HG03469 (cell line): ENCODE measurements around the gene CTSV.
"Not testable (repeated sequence)": the region's sequence is repeated elsewhere in the genome, so short reads cannot be mapped to it uniquely, and the experiment has no call there.

ENCODE experiments used
- ATAC-seq: cut with Tn5 transposase; IDR thresholded peaks from one replicate; pipeline ENCODE4 v1.9.1; 2021; ENCODE audit warnings: mild to moderate bottlenecking, moderate library complexity, moderate number of reproducible peaks; ENCODE audit not compliant: unreplicated experiment

Gene CTSV

GRCh38 chr9:97038611-97039513 lies at the start of gene CTSV:
TSS of gene CTSV (minus strand) at chr9:97039142. CDS start at chr9:97038043, 1,099 bp downstream.
- ATAC-seq: peak; percentile 83

DNA sequence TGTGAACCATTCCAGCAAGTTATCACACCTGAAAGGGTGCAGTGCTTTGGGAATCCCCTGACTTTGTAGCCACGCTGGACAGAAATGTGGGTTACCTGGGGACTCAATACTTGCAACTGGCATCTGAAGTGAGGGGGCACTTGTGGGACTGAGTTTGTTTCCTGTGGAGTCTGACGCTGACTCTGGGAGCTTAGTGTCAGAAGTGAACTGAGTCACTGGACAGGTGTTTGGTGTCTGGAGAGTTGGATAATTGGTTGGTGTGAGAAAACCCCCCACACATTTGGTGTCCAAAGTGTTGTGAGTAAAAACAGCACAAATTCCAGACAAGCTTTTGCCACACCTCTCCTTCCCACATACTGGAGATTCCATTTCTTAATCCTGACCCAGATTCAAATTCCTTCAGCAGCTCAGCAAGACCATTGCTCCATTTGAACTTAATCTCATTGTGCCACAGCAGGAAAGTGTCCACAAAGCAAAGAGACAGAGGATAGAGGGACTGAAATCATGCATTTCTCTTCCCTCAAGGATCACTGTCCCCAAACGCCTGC lies 48.8 kb upstream of the CTSV start:
- ATAC-seq: not testable (repeated sequence)

DNA sequence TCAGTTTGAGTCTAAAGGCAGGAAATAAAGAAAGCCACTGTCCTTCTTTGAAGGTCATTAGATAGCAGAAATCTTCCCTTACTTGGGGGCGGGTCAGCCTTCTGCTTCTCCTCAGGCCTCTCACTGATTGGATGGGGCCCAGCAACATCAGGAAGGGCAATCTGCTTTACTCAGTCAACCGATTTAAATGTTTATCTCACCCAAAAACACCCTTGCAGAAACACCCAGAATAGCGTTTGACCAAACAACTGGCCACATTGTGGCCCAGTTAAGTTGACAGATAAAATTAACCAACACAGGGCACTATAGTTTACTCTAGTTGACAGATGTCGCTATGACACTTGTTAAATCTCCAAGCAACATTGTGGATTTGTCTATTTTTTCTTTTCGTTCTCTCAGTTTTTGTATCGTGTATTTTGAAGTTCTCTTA lies 45.6 kb upstream of the CTSV start:
- ATAC-seq: not testable (repeated sequence)

DNA sequence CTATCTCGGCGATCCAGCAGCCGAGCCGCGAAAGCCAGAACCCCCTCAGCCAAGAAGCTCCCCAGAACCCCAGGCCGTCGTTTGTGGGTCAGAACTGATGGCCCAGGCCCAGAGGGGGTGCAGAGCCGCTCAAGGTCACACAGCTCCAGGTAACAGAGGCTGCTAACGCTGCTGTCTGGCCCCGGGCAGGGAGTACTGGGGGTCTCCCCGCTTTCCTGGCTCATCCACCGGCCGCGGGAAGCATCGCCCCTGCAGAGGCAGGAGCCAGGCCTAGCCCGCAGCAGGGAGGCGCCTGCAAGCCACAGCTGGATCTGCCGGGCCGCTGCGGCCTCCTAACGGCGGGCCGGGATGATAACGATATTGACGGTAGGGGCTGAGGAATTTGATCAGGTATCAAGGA lies 39.4 kb upstream of the CTSV start:
- no peak for ATAC-seq

DNA sequence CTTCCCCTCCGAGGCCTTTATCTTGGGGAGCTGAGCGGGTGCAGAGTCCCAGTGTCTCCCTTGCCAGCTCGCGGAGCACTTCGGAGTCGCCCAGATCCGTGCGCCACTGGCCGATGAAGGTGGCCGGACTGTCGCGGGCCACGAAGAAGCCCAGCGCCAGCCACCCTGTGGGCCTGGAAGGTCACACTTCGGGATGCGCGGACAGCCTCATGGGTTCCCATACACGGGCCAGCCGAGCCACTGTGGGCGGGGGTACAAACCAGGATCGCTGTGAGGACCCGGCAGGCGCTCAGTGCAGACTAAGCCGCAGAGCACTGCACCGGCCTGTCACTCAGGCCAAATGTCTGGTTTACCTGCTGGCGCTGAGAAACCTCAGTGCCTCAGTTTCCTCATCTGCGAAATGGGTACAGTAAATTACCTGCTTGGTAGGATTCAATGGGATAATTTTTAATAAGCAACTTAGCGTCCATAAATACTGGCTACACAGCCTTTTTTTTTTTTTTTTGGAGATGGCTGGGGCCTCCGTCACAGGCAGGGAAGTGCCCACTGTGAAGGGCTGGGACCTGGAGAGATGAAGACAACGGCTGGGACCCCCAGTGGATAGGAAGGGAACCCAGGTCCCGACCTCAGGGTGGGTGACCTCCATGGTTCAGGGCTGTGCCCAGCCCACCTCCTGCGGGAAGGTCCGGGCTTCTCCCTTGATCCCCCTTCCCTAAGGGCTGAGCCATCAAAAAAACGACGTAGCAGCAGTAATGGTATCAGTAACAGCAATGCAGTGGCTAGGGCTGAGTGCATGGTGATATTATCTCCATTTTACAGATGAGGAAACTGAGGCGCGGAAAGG lies 38.7 kb upstream of the CTSV start:
- ATAC-seq: no peak

GRCh38 chr9:97076731-97077451 lies 37.9 kb upstream of the CTSV start:
- not testable (repeated sequence) for ATAC-seq

- no peak for ATAC-seq
These were observed 37.3 kb upstream of the CTSV start for GRCh38 chr9:97076238-97076637.

DNA sequence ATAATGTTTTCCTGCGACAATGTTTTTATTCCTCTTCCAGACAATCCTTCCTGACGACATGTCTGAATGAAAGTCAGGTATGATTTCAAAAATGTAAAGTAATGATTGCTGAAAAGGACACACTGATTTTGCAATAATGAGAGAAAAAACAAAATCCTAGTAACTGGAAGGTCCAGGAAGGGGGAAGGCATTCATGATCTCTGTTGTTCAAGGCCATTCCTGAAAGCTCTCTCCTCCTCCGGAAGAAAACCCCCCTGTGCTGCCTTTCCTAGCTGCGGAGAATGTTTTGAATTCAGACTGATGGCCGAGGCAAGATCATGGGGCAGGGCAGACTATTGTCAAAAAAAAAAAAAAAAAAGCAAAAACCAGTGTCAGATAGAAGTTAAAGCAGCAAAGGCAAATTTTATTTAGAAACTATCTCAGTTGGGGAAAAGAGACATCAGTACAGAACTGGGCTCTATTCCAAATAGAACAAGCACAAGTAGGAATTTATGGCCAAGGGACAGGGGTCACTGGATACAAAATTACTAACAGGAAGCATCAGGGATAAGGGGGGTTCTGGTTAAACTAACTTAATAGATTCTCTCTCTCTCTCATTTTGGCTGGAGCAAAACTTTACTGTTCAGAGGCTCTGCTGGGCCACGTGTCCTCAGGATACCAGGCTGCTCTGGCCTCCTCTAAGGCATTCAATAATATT lies 36.5 kb upstream of the CTSV start:
- no peak for ATAC-seq

GRCh38 chr9:97073506-97073905 lies 34.6 kb upstream of the CTSV start:
- ATAC-seq: no peak

GRCh38 chr9:97072285-97072776 lies 33.4 kb upstream of the CTSV start:
- ATAC-seq: no peak

DNA sequence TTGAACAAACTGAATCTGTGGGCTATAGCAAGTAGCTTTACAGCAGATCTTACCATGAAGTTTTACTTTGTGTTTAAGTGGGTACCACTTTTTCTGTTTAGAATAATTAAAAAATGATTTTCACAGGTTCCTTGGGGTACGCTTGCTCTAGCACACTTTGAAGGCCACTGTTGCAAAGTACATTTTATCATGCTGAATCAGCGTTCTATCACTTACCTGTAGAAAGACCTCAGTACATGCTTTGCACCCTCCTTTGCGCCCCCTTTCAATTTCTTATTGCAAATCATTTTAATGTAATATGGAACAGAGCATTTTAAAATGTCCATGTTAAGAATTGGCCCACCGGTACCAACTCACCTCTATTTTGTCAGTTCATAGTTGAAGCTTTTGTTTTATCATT lies 31.4 kb upstream of the CTSV start:
- not testable (repeated sequence) for ATAC-seq

DNA sequence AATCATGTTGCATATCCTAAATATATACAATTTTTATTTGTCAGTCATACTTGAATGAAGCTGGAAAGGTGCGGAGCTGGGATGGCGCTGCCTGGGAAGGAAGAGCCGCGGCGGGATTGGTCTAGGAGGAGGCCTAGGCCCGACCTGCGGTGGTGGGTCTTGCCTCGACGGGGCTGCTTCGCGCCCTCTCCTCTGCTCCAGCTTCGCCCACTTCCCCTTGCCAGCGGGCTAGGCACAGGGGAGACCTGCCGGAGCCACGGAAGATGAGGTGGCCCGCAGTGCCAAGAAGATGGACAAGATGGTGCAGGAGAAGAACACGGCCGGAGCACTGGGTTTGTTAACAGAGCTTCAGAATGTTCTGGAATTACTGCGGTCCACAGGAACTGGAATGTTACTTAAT lies 28.5 kb upstream of the CTSV start:
- ATAC-seq: no peak

DNA sequence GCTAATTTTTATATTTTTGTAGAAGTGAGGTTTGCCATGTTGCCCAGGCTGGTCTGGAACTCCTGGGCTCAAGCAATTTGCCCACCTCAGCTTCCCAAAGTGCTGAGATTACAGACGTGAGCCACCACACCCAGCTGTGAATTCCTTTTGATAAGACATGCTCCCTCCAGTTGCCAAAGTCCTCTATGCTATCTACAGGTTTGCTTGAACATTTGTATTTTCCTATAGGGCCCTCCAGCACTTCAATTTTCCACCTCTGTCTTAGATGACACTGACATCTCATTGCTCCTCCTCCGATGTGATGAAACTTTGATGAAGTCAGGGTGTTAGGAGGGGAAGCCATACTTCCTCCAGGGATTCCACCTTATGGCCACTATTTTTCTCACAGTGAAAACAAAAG lies 25.2 kb upstream of the CTSV start:
- no peak for ATAC-seq

DNA sequence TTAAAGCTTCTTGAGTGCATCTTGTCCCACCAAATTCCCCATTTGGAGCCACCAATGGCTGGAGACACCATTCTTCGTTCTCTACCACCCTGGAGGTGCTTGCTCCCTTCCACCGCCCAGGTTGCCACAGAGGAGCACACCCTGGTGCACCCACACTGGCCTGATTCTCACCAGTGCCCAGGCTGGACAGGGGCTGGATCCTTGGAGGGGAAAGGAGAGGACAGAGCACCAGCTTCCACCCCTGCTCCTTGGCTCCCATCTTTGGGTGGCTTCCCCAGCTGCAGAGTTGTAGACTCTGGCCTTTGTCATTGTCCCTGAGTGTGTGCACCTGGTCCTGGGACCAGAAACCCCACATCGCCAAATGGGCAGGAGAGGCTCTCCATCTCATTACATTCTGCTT lies 21.9 kb upstream of the CTSV start:
- ATAC-seq: no peak

DNA sequence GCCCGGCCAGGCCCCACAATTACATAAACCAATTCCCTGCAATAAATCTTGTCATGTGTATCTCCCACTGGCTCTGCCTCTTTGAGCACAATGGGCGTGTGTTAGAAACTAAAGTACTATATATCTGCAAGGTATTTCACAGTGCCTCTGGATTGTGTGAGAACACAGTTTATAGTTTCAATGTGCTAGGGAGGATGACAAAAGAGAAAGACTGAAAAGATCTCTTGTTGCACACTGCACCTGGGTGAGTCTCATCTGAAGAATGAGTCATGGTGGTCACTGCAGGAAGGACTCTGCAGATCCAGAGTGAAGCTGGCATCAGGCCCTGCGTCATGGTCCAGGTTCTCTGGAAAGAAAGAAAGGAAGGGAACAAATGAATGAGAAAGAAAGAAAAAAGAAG lies 20.7 kb upstream of the CTSV start:
- ATAC-seq: no peak

- ATAC-seq: no peak
These were observed 18.7 kb upstream of the CTSV start for GRCh38 chr9:97057651-97058050.

GRCh38 chr9:97055891-97056290 lies 16.9 kb upstream of the CTSV start:
- not testable (repeated sequence) for ATAC-seq

DNA sequence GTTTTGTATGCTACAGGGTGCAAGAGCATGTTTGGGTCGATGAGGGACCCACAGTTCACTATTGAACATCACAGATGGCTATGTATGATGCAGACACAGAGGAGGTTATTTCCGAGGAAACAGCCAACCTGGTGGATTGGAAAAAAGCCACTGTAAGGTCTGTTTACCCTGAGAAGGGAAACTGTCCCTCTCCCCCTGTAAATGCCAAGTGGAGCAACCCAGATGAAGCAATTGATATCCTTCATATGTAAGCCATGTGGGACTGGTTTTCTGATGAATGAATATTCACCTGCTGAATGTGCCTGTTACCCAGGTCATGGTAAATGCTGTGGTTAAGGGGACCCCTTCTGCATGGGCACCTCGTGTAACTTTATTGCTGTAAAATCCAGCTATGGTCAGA lies 14.8 kb upstream of the CTSV start:
- no peak for ATAC-seq

- ATAC-seq: no peak
These were observed 13.8 kb upstream of the CTSV start for GRCh38 chr9:97052735-97053134.

GRCh38 chr9:97046228-97046627 lies 7.3 kb upstream of the CTSV start:
- no peak for ATAC-seq
